Measurements from ENCODE around the gene KCNN4.

DNA sequence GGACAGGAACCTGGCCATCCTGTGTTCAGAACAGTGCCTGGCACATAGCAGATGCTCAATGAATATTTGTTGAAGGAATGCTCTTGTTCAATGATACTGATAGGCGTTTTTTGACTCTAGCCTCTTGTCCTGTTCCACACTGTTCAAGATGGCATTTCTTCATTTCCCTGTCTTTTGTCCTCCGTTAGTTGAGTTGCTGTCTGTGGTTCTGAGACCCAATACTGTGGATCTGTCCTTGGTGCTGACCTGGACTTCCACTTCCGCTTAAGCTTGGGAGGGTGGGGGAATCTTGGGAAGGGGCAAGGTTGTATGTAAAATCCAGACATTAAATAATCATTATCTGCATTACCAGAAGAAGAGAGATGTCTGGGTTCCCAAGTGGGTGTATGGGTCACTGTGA is 8.3 kb upstream of the KCNN4 start:
- TF ChIP-seq YY1 (IDR thresholded peaks at IDR 0.05; ENCODE audit: insufficient read depth, insufficient read length) (no peak), ZNF274 (IDR thresholded peaks at IDR 0.05; ENCODE audit: low read depth, low read length) (no peak)
